Smooth muscle cell (in vitro differentiated cells): ENCODE measurements around the gene WWOX. TPM values are rescaled to one million over a fixed set of nuclear protein-coding genes. Genes with fewer than 3 reads are reported as not detected.

ENCODE experiments used
- DNase-seq: peaks from one replicate; lab custom pipeline; 2025; ENCODE audit not compliant: unreplicated experiment; lab: John Stamatoyannopoulos, UW
- H2AFZ ChIP-seq: fragments of 200-600 bp; sonication (generic); 2 replicates; pipeline ENCODE4 v1.6.0; 2016; ENCODE audit warnings: antibody characterized with exemption, low read depth, mild to moderate bottlenecking
- H3F3A ChIP-seq: fragments of 200-600 bp; sonication (generic); 2 replicates; pipeline ENCODE4 v1.6.0; 2017; ENCODE audit warnings: antibody characterized with exemption, low read depth
- H3K27ac ChIP-seq: fragments of 200-600 bp; sonication (generic); 2 replicates; pipeline ENCODE4 v1.5.1; 2016; ENCODE audit warnings: low read depth, mild to moderate bottlenecking
- H3K27me3 ChIP-seq: fragments of 200-600 bp; sonication (generic); 2 replicates; pipeline ENCODE4 v1.6.1; 2016; ENCODE audit warnings: low read depth, mild to moderate bottlenecking
- H3K36me3 ChIP-seq: fragments of 200-600 bp; sonication (generic); 2 replicates; pipeline ENCODE4 v1.5.1; 2016; ENCODE audit warnings: low read depth
- H3K4me1 ChIP-seq: fragments of 200-600 bp; sonication (generic); 2 replicates; pipeline ENCODE4 v1.5.1; 2016; ENCODE audit warnings: low read depth
- H3K4me2 ChIP-seq: fragments of 200-600 bp; sonication (generic); 2 replicates; pipeline ENCODE4 v1.6.0; 2016; ENCODE audit warnings: mild to moderate bottlenecking
- H3K4me3 ChIP-seq: fragments of 200-600 bp; sonication (generic); 2 replicates; pipeline ENCODE4 v1.5.1; 2016; ENCODE audit warnings: mild to moderate bottlenecking
- H3K79me2 ChIP-seq: fragments of 200-600 bp; sonication (generic); 2 replicates; pipeline ENCODE4 v1.6.0; 2016; ENCODE audit warnings: low read depth, mild to moderate bottlenecking
- H3K9ac ChIP-seq: fragments of 200-600 bp; sonication (generic); 2 replicates; pipeline ENCODE4 v1.6.0; 2016; ENCODE audit warnings: low read depth
- H3K9me3 ChIP-seq: fragments of 200-600 bp; sonication (generic); replicated peaks from 2 replicates; pipeline ENCODE4 v1.5.1; 2016; ENCODE audit warnings: low read depth
- H4K20me1 ChIP-seq: fragments of 200-600 bp; sonication (generic); 2 replicates; pipeline ENCODE4 v1.6.0; 2016; ENCODE audit warnings: low read depth
- WGBS: methylation state at CpG from one replicate; pipeline ENCODE4 v1.1.7; 2016; ENCODE audit warnings: low lambda C conversion rate; 5-methylcytosine and 5-hydroxymethylcytosine counted together
- polyA plus RNA-seq: library from polyadenylated mRNA; unstranded; fragments of >200 nt; fragmentation: Nextera tagmentation; extraction: Ambion mirVana; gene quantifications from 2 replicates; pipeline ENCODE4 v1.2.1, GENCODE V29; 2016
- total RNA-seq: library from RNA; depleted of rRNA; stranded (reverse); fragments of >200 nt; gene quantifications from 2 replicates; pipeline ENCODE4 v1.2.3, GENCODE V29; 2014
- TF ChIP-seq, protein P1 (sequence below): fragments of 200-600 bp; sonication (generic); IDR thresholded peaks from 2 replicates; pipeline ENCODE4 v1.5.1; 2017; ENCODE audit warnings: borderline replicate concordance, mild to moderate bottlenecking, antibody characterized with exemption; ENCODE audit not compliant: insufficient read depth, poor library complexity, severe bottlenecking

The WWOX gene
- total and polyA plus RNA-seq, 2 experiments from 2014 or later, result 7.5 to 14.0 TPM

DNA sequence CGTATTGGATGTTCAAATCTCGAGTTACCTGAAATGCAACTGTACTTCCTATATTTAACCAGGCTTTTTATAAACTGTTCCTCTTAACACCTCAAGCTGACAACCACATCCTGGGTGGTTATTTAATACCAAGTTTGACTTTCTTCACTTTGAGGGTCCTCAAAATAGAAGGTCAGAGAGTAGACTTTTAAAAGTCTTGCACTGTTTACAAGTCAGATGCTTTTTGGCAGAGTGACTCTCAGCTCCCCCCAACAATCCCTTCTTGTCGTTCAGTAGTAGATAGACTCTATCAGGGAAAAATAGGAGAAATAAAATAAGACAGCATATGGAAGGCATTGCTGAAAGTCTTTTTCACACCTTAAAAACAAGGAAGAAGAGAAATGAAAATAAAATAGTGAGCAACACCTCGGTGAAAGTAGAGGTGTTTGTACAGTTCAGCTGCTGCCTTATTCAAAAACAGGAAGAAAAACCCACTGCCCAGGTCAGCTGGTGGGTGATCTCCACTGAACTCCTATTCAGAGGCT lies 650.4 kb downstream of the WWOX start:
- TF ChIP-seq, protein P1, sequence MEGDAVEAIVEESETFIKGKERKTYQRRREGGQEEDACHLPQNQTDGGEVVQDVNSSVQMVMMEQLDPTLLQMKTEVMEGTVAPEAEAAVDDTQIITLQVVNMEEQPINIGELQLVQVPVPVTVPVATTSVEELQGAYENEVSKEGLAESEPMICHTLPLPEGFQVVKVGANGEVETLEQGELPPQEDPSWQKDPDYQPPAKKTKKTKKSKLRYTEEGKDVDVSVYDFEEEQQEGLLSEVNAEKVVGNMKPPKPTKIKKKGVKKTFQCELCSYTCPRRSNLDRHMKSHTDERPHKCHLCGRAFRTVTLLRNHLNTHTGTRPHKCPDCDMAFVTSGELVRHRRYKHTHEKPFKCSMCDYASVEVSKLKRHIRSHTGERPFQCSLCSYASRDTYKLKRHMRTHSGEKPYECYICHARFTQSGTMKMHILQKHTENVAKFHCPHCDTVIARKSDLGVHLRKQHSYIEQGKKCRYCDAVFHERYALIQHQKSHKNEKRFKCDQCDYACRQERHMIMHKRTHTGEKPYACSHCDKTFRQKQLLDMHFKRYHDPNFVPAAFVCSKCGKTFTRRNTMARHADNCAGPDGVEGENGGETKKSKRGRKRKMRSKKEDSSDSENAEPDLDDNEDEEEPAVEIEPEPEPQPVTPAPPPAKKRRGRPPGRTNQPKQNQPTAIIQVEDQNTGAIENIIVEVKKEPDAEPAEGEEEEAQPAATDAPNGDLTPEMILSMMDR, result no peak
- Histone ChIP-seq H3K27ac (no peak overlapping the region), H3K9me3 (no peaks in the 10 kb centered on the region), H2AFZ (no peak overlapping the region), H3K36me3 (no peaks in the 10 kb centered on the region), H3K4me1 (no peaks in the 10 kb centered on the region), H3K4me2 (no peak overlapping the region), H4K20me1 (no peaks in the 10 kb centered on the region), H3F3A (no peaks in the 10 kb centered on the region), H3K9ac (no peak overlapping the region), H3K4me3 (no peak overlapping the region), H3K27me3 (no peaks in the 10 kb centered on the region), H3K79me2 (no peaks in the 10 kb centered on the region)
- WGBS, result 90% methylated on average over 4 of the region's 4 CpGs
- DNase-seq, result no peak

DNA sequence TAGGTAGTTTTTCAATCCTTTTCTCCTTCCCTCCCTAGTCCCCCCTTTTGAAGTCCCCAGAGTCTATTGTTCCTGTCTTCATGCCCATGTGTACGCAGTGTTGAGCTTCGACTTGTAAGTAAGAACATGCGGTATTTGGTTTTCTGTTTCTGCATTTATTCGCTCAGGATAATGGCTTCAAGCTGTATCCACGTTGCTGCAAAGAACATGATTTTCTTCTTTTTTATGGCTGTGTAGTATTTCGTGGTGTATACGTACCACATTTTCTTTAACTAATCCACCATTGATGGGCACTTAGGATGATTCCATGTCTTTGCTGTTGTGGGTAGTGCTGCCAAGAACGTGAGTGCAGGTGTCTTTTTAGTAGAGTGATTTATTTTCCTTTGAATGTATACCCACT lies 651.2 kb downstream of the WWOX start:
- Histone ChIP-seq H3K4me3 (no peak overlapping the region), H3K79me2 (no peaks in the 10 kb centered on the region), H3K36me3 (no peaks in the 10 kb centered on the region), H3K4me2 (no peak overlapping the region), H4K20me1 (no peaks in the 10 kb centered on the region), H3K27ac (no peak overlapping the region), H3K27me3 (no peaks in the 10 kb centered on the region), H2AFZ (no peak overlapping the region), H3K9ac (no peak overlapping the region), H3F3A (no peaks in the 10 kb centered on the region), H3K9me3 (no peaks in the 10 kb centered on the region), H3K4me1 (no peaks in the 10 kb centered on the region)
- WGBS, result 94% methylated on average over 8 of the region's 8 CpGs
- DNase-seq, result no peak
- TF ChIP-seq, protein P1, result no peak

DNA sequence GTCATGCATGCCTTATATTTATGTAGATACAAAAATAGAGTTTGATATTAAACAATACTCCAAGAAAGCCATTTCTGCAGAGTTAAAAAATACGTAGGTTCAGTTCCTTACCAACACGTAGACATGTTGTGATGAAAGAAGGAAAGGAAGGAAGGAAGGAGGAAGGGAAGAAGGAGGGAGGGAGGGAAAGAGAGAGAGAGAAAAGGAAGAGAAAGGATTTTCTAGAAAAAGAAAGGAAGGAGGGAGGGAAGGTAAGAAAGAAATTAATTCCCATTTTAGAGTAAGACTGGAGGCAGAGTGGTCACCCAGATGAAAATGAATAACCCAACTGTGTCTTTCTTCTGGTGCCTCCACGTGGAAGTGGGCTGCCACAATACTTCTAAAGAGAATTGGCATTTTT lies 652.1 kb downstream of the WWOX start:
- no peak for DNase-seq
- no peak overlapping the region for H3K4me2 ChIP-seq
- WGBS, result 93% methylated on average over 3 of the region's 3 CpGs

DNA sequence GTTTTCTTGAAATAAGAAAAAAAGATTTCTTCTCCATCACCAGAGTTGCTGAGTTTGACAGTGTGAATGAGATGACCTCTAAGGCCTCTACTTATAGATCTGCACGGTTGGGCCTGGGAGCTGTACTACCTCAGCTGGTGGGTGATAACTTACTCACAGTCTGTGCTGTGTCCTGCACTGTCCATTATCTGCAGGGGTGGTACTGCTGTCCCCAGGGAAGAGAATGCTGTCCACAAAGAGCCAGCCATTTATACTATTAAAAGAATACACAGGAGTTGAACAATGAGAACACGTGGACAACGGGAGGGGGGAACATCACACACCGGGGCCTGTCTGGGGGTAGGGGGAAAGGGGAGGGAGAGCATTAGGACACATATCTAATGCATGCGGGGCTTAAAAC lies 655.3 kb downstream of the WWOX start:
- Histone ChIP-seq H3K4me3 (no peak overlapping the region), H3K9me3 (no peaks in the 10 kb centered on the region), H3K36me3 (no peaks in the 10 kb centered on the region), H3K79me2 (no peaks in the 10 kb centered on the region), H3K27ac (no peak overlapping the region), H2AFZ (no peak overlapping the region), H3K4me2 (no peak overlapping the region), H3F3A (peaks cover 3% of the 10 kb centered on the region), H3K27me3 (no peaks in the 10 kb centered on the region), H3K4me1 (peaks cover 4% of the 10 kb centered on the region), H3K9ac (no peak overlapping the region), H4K20me1 (no peaks in the 10 kb centered on the region)
- WGBS, result 76% methylated on average over 5 of the region's 5 CpGs
- TF ChIP-seq, protein P1, result no peak
- DNase-seq, result no peak

More for the DNA sequence above, 652.1 kb downstream of the WWOX start:
- no peak overlapping the region for H3K9ac ChIP-seq
- no peaks in the 10 kb centered on the region for H3K4me1 ChIP-seq
- no peaks in the 10 kb centered on the region for H4K20me1 ChIP-seq
- no peaks in the 10 kb centered on the region for H3K36me3 ChIP-seq
- H3K27ac ChIP-seq, result no peak overlapping the region
- no peaks in the 10 kb centered on the region for H3F3A ChIP-seq
- no peaks in the 10 kb centered on the region for H3K9me3 ChIP-seq
- no peak overlapping the region for H3K4me3 ChIP-seq
- H2AFZ ChIP-seq, result no peak overlapping the region
- TF ChIP-seq, protein P1, result no peak
- no peaks in the 10 kb centered on the region for H3K79me2 ChIP-seq
- H3K27me3 ChIP-seq, result no peaks in the 10 kb centered on the region
